Measurements from ENCODE around the gene DOP1A. TPM values are rescaled to one million over a fixed set of nuclear protein-coding genes. Genes with fewer than 3 reads are reported as not detected.

Gene DOP1A
- total RNA-seq, 1 donor from 2014 or later = 19.3 TPM

- no peak overlapping the region for H3K9ac ChIP-seq (ENCODE audit: low read depth in 1 of 3, low read length in 3 of 3)
- H3K27ac ChIP-seq (ENCODE audit: low read depth, low read length) = no peak overlapping the region
- H3K4me1 ChIP-seq (ENCODE audit: control insufficient read depth in 3 of 3, insufficient read depth in 3 of 3, low read length in 3 of 3) = peaks cover 0 to 11% (median 8%) of the 10 kb centered on the region in 3 donors
These were observed 3.6 kb downstream of the DOP1A start for GRCh38 chr6:83071023-83071422.

GRCh38 chr6:83071707-83072106 lies 4.2 kb downstream of the DOP1A start:
- H3K4me1 ChIP-seq (ENCODE audit: control insufficient read depth in 3 of 3, insufficient read depth in 3 of 3, low read length in 3 of 3) = peaks cover 0 to 11% (median 8%) of the 10 kb centered on the region in 3 donors
- no peaks in the 10 kb centered on the region for H3K9me3 ChIP-seq (ENCODE audit: control insufficient read depth in 3 of 3, low read length in 3 of 3)
- no peaks in the 10 kb centered on the region for H3K36me3 ChIP-seq (ENCODE audit: control insufficient read depth in 3 of 3, insufficient read depth in 3 of 3, low read length in 3 of 3)
- H3K4me3 ChIP-seq (ENCODE audit: low read length in 3 of 3) = no peak overlapping the region
- peak overlapping the region in 1 of 3 donors; percentile 8 for H3K9ac ChIP-seq (ENCODE audit: low read depth in 1 of 3, low read length in 3 of 3)
- no peak overlapping the region for H3K27ac ChIP-seq (ENCODE audit: low read depth, low read length)
- no peaks in the 10 kb centered on the region for H3K27me3 ChIP-seq (ENCODE audit: control insufficient read depth in 3 of 3, insufficient read depth in 3 of 3, low read length in 3 of 3)

More at GRCh38 chr6:83071023-83071422, 3.6 kb downstream of the DOP1A start:
- H3K4me3 ChIP-seq (ENCODE audit: low read length in 3 of 3) = no peak overlapping the region
- H3K27me3 ChIP-seq (ENCODE audit: control insufficient read depth in 3 of 3, insufficient read depth in 3 of 3, low read length in 3 of 3) = no peaks in the 10 kb centered on the region
- H3K9me3 ChIP-seq (ENCODE audit: control insufficient read depth in 3 of 3, low read length in 3 of 3) = no peaks in the 10 kb centered on the region
- H3K36me3 ChIP-seq (ENCODE audit: control insufficient read depth in 3 of 3, insufficient read depth in 3 of 3, low read length in 3 of 3) = no peaks in the 10 kb centered on the region

GRCh38 chr6:83072726-83073125 lies 5.3 kb downstream of the DOP1A start:
- Histone ChIP-seq H3K4me1 (ENCODE audit: control insufficient read depth in 3 of 3, insufficient read depth in 3 of 3, low read length in 3 of 3) (peaks cover 0 to 11% (median 8%) of the 10 kb centered on the region in 3 donors), H3K36me3 (ENCODE audit: control insufficient read depth in 3 of 3, insufficient read depth in 3 of 3, low read length in 3 of 3) (no peaks in the 10 kb centered on the region), H3K27me3 (ENCODE audit: control insufficient read depth in 3 of 3, insufficient read depth in 3 of 3, low read length in 3 of 3) (no peaks in the 10 kb centered on the region), H3K27ac (ENCODE audit: low read depth, low read length) (no peak overlapping the region), H3K9ac (ENCODE audit: low read depth in 1 of 3, low read length in 3 of 3) (no peak overlapping the region), H3K4me3 (ENCODE audit: low read length in 3 of 3) (no peak overlapping the region), H3K9me3 (ENCODE audit: control insufficient read depth in 3 of 3, low read length in 3 of 3) (no peaks in the 10 kb centered on the region)

GRCh38 chr6:83073615-83074014 lies 6.1 kb downstream of the DOP1A start:
- H3K4me3 ChIP-seq (ENCODE audit: low read length in 3 of 3) = no peak overlapping the region
- no peaks in the 10 kb centered on the region for H3K36me3 ChIP-seq (ENCODE audit: control insufficient read depth in 3 of 3, insufficient read depth in 3 of 3, low read length in 3 of 3)
- H3K9me3 ChIP-seq (ENCODE audit: control insufficient read depth in 3 of 3, low read length in 3 of 3) = no peaks in the 10 kb centered on the region
- H3K27me3 ChIP-seq (ENCODE audit: control insufficient read depth in 3 of 3, insufficient read depth in 3 of 3, low read length in 3 of 3) = no peaks in the 10 kb centered on the region
- H3K9ac ChIP-seq (ENCODE audit: low read depth in 1 of 3, low read length in 3 of 3) = no peak overlapping the region
- H3K4me1 ChIP-seq (ENCODE audit: control insufficient read depth in 3 of 3, insufficient read depth in 3 of 3, low read length in 3 of 3) = peaks cover 0 to 5% (median 4%) of the 10 kb centered on the region in 3 donors
- no peak overlapping the region for H3K27ac ChIP-seq (ENCODE audit: low read depth, low read length)

GRCh38 chr6:83083476-83083875 lies 16.0 kb downstream of the DOP1A start:
- Histone ChIP-seq H3K4me1 (ENCODE audit: control insufficient read depth in 3 of 3, insufficient read depth in 3 of 3, low read length in 3 of 3) (no peaks in the 10 kb centered on the region), H3K36me3 (ENCODE audit: control insufficient read depth in 3 of 3, insufficient read depth in 3 of 3, low read length in 3 of 3) (no peaks in the 10 kb centered on the region), H3K9me3 (ENCODE audit: control insufficient read depth in 3 of 3, low read length in 3 of 3) (no peaks in the 10 kb centered on the region), H3K4me3 (ENCODE audit: low read length in 3 of 3) (no peak overlapping the region), H3K9ac (ENCODE audit: low read depth in 1 of 3, low read length in 3 of 3) (no peak overlapping the region), H3K27me3 (ENCODE audit: control insufficient read depth in 3 of 3, insufficient read depth in 3 of 3, low read length in 3 of 3) (no peaks in the 10 kb centered on the region), H3K27ac (ENCODE audit: low read depth, low read length) (no peak overlapping the region)

- Histone ChIP-seq H3K27ac (ENCODE audit: low read depth, low read length) (no peak overlapping the region), H3K36me3 (ENCODE audit: control insufficient read depth in 3 of 3, insufficient read depth in 3 of 3, low read length in 3 of 3) (no peaks in the 10 kb centered on the region), H3K27me3 (ENCODE audit: control insufficient read depth in 3 of 3, insufficient read depth in 3 of 3, low read length in 3 of 3) (no peaks in the 10 kb centered on the region), H3K9me3 (ENCODE audit: control insufficient read depth in 3 of 3, low read length in 3 of 3) (no peaks in the 10 kb centered on the region), H3K4me3 (ENCODE audit: low read length in 3 of 3) (no peak overlapping the region), H3K4me1 (ENCODE audit: control insufficient read depth in 3 of 3, insufficient read depth in 3 of 3, low read length in 3 of 3) (no peaks in the 10 kb centered on the region), H3K9ac (ENCODE audit: low read depth in 1 of 3, low read length in 3 of 3) (no peak overlapping the region)
These were observed 19.3 kb downstream of the DOP1A start for GRCh38 chr6:83086751-83087150.

- Histone ChIP-seq H3K27me3 (ENCODE audit: control insufficient read depth in 3 of 3, insufficient read depth in 3 of 3, low read length in 3 of 3) (no peaks in the 10 kb centered on the region), H3K36me3 (ENCODE audit: control insufficient read depth in 3 of 3, insufficient read depth in 3 of 3, low read length in 3 of 3) (no peaks in the 10 kb centered on the region), H3K9me3 (ENCODE audit: control insufficient read depth in 3 of 3, low read length in 3 of 3) (no peaks in the 10 kb centered on the region), H3K4me1 (ENCODE audit: control insufficient read depth in 3 of 3, insufficient read depth in 3 of 3, low read length in 3 of 3) (peaks cover 0 to 2% (median 0%) of the 10 kb centered on the region in 3 donors), H3K27ac (ENCODE audit: low read depth, low read length) (no peak overlapping the region), H3K9ac (ENCODE audit: low read depth in 1 of 3, low read length in 3 of 3) (no peak overlapping the region), H3K4me3 (ENCODE audit: low read length in 3 of 3) (no peak overlapping the region)
These were observed 25.4 kb downstream of the DOP1A start for GRCh38 chr6:83092756-83093399.

GRCh38 chr6:83096791-83097190 lies 29.3 kb downstream of the DOP1A start:
- no peak overlapping the region for H3K9ac ChIP-seq (ENCODE audit: low read depth in 1 of 3, low read length in 3 of 3)
- H3K27ac ChIP-seq (ENCODE audit: low read depth, low read length) = no peak overlapping the region
- H3K4me3 ChIP-seq (ENCODE audit: low read length in 3 of 3) = no peak overlapping the region
- no peaks in the 10 kb centered on the region for H3K9me3 ChIP-seq (ENCODE audit: control insufficient read depth in 3 of 3, low read length in 3 of 3)
- peaks cover 0 to 2% (median 0%) of the 10 kb centered on the region in 3 donors for H3K4me1 ChIP-seq (ENCODE audit: control insufficient read depth in 3 of 3, insufficient read depth in 3 of 3, low read length in 3 of 3)
- peaks cover 0 to under 1% (median 0%) of the 10 kb centered on the region in 3 donors for H3K36me3 ChIP-seq (ENCODE audit: control insufficient read depth in 3 of 3, insufficient read depth in 3 of 3, low read length in 3 of 3)
- H3K27me3 ChIP-seq (ENCODE audit: control insufficient read depth in 3 of 3, insufficient read depth in 3 of 3, low read length in 3 of 3) = no peaks in the 10 kb centered on the region

- H3K4me3 ChIP-seq (ENCODE audit: low read length in 3 of 3) = no peak overlapping the region
- H3K4me1 ChIP-seq (ENCODE audit: control insufficient read depth in 3 of 3, insufficient read depth in 3 of 3, low read length in 3 of 3) = peaks cover 0 to 2% (median 0%) of the 10 kb centered on the region in 3 donors
- no peak overlapping the region for H3K27ac ChIP-seq (ENCODE audit: low read depth, low read length)
- H3K9ac ChIP-seq (ENCODE audit: low read depth in 1 of 3, low read length in 3 of 3) = no peak overlapping the region
- H3K9me3 ChIP-seq (ENCODE audit: control insufficient read depth in 3 of 3, low read length in 3 of 3) = no peaks in the 10 kb centered on the region
- H3K36me3 ChIP-seq (ENCODE audit: control insufficient read depth in 3 of 3, insufficient read depth in 3 of 3, low read length in 3 of 3) = peaks cover 0 to 4% (median 0%) of the 10 kb centered on the region in 3 donors
- H3K27me3 ChIP-seq (ENCODE audit: control insufficient read depth in 3 of 3, insufficient read depth in 3 of 3, low read length in 3 of 3) = no peaks in the 10 kb centered on the region
These were observed 29.7 kb downstream of the DOP1A start for GRCh38 chr6:83097204-83097603.

- Histone ChIP-seq H3K4me1 (ENCODE audit: control insufficient read depth in 3 of 3, insufficient read depth in 3 of 3, low read length in 3 of 3) (peaks cover 0 to under 1% (median 0%) of the 10 kb centered on the region in 3 donors), H3K27ac (ENCODE audit: low read depth, low read length) (no peak overlapping the region), H3K4me3 (ENCODE audit: low read length in 3 of 3) (no peak overlapping the region), H3K36me3 (ENCODE audit: control insufficient read depth in 3 of 3, insufficient read depth in 3 of 3, low read length in 3 of 3) (peaks cover 0 to 6% (median 0%) of the 10 kb centered on the region in 3 donors), H3K9ac (ENCODE audit: low read depth in 1 of 3, low read length in 3 of 3) (no peak overlapping the region), H3K9me3 (ENCODE audit: control insufficient read depth in 3 of 3, low read length in 3 of 3) (no peaks in the 10 kb centered on the region), H3K27me3 (ENCODE audit: control insufficient read depth in 3 of 3, insufficient read depth in 3 of 3, low read length in 3 of 3) (no peaks in the 10 kb centered on the region)
These were observed 30.2 kb downstream of the DOP1A start for GRCh38 chr6:83097675-83098074.
